GM12878 (cell line): Measurements from ENCODE around the gene SLC7A5. TPM values are rescaled to one million over a fixed set of nuclear protein-coding genes. Genes with fewer than 3 reads are reported as not detected.

Experiments used
- ATAC-seq: fragments of 200-7000 bp; cut with Tn5 transposase; 3 replicates; pipeline ENCODE4 v1.9.1; 2020; ENCODE audit warnings: mild to moderate bottlenecking, moderate library complexity
- BruUV-seq: library from RNA; stranded (reverse); fragments of 400-500 nt; replicated peaks from 2 replicates; lab custom pipeline; 2021; lab: Mats Ljungman, UMichigan
- CTCF ChIA-PET: fragments of 300-600 bp; sonication (Branson Sonifier 250); formaldehyde crosslinking; extraction: SDS; loops from one replicate; lab custom pipeline; 2021; ENCODE audit warnings: inconsistent platforms; lab: Yijun Ruan, JAX
- POLR2A ChIA-PET: fragments of 350-600 bp; formaldehyde crosslinking; extraction: SDS; loops from one replicate; lab custom pipeline; 2021; ENCODE audit warnings: inconsistent platforms; lab: Charles Lee
- RAD21 ChIA-PET: fragments of 300-600 bp; sonication (Branson Sonifier 250); formaldehyde crosslinking; loops from one replicate; lab custom pipeline; 2023; ENCODE audit warnings: antibody characterized with exemption; ENCODE audit not compliant: unreplicated experiment; lab: Charles Lee
- SMC1A ChIA-PET: fragments of 300-600 bp; sonication (Branson Sonifier 250); formaldehyde crosslinking; loops from one replicate; lab custom pipeline; 2023; ENCODE audit not compliant: unreplicated experiment, uncharacterized antibody; lab: Charles Lee
- DNase-seq: peaks from one replicate; pipeline ENCODE4 v3.0.0-alpha.2; 2011; ENCODE audit warnings: low read depth, low spot score
- FAIRE-seq: peaks from 3 replicates; lab custom pipeline; 2011; peaks lifted over from hg19 to GRCh38; lab: Jason Lieb, UNC
- H2AFZ ChIP-seq: 2 replicates; pipeline ENCODE4 v1.6.0; 2011; ENCODE audit warnings: low read depth, low read length, control low read depth; ENCODE audit not compliant: control insufficient read depth
- H3K27ac ChIP-seq: 2 replicates; pipeline ENCODE4 v1.5.1; 2011; ENCODE audit warnings: control low read depth; ENCODE audit not compliant: control insufficient read depth, insufficient read depth
- H3K27me3 ChIP-seq, 2 experiments: replicated peaks in 1 of 2; 2 replicates each; pipeline versions ENCODE4 v1.6.0 to v1.6.1; 2011; ENCODE audit warnings: low read length in 1 of 2; ENCODE audit not compliant: control insufficient read depth in 2 of 2, insufficient read depth in 2 of 2
- H3K36me3 ChIP-seq, 2 experiments: 2 replicates each; pipeline ENCODE4 v1.5.1; 2011; ENCODE audit warnings: low read length in 1 of 2; ENCODE audit not compliant: control insufficient read depth in 2 of 2, insufficient read depth in 2 of 2
- H3K4me1 ChIP-seq: 2 replicates; pipeline ENCODE4 v1.6.1; 2011; ENCODE audit warnings: mild to moderate bottlenecking, low read length, moderate library complexity, mixed read lengths; ENCODE audit not compliant: control insufficient read depth, insufficient read depth
- H3K4me2 ChIP-seq: 2 replicates; pipeline ENCODE4 v1.6.0; 2011; ENCODE audit warnings: control low read depth; ENCODE audit not compliant: control insufficient read depth, insufficient read depth
- H3K4me3 ChIP-seq: fragments of 200-600 bp; sonication (generic); 2 replicates; pipeline ENCODE4 v1.5.1; 2016
- H3K79me2 ChIP-seq: 2 replicates; pipeline ENCODE4 v1.6.0; 2011; ENCODE audit warnings: low read length; ENCODE audit not compliant: control insufficient read depth, insufficient read depth
- H3K9ac ChIP-seq: 2 replicates; pipeline ENCODE4 v1.8.0; 2011; ENCODE audit warnings: low read length, control low read depth, mixed read lengths; ENCODE audit not compliant: control insufficient read depth, insufficient read depth
- H3K9me3 ChIP-seq: replicated peaks from 3 replicates; pipeline ENCODE4 v1.5.1; 2011; ENCODE audit warnings: mild to moderate bottlenecking, low read length; ENCODE audit not compliant: control insufficient read depth, insufficient read depth
- H4K20me1 ChIP-seq: 2 replicates; pipeline ENCODE4 v1.6.0; 2011; ENCODE audit not compliant: control insufficient read depth, insufficient read depth
- BACH1 ChIP-seq: fragments of 450-650 bp; IDR thresholded peaks from 2 replicates; pipeline ENCODE4 v1.6.1; 2017; ENCODE audit warnings: mild to moderate bottlenecking, borderline replicate concordance
- CBFB ChIP-seq: IDR thresholded peaks from 2 replicates; pipeline ENCODE4 v1.6.1; 2016; ENCODE audit warnings: antibody characterized with exemption, low read depth
- CHD1 ChIP-seq: IDR thresholded peaks from 2 replicates; pipeline ENCODE4 v1.6.1; 2012; ENCODE audit warnings: low read depth, low read length, improper control_type of control experiment
- NR2F1 ChIP-seq: fragments of 450-650 bp; conservative IDR thresholded peaks from 2 replicates; pipeline ENCODE4 v1.6.1; 2017; ENCODE audit warnings: mild to moderate bottlenecking
- RBBP5 ChIP-seq: fragments of 200-600 bp; sonication (generic); conservative IDR thresholded peaks from 2 replicates; pipeline ENCODE4 v1.6.1; 2016
- RUNX3 ChIP-seq: IDR thresholded peaks from 2 replicates; pipeline ENCODE4 v1.6.1; 2012; ENCODE audit warnings: low read length, inconsistent platforms
- TCF12 ChIP-seq: IDR thresholded peaks from 2 replicates; pipeline ENCODE4 v1.6.1; 2011; ENCODE audit warnings: low read depth, mild to moderate bottlenecking, low read length
- TCF3 ChIP-seq: IDR thresholded peaks from 2 replicates; pipeline ENCODE4 v1.6.1; 2012; ENCODE audit warnings: low read depth, mild to moderate bottlenecking, low read length, borderline replicate concordance; ENCODE audit not compliant: insufficient read depth
- WGBS: methylation state at CpG from one replicate; pipeline ENCODE4 v1.1.6; 2016; ENCODE audit warnings: low lambda C conversion rate; ENCODE audit not compliant: insufficient replicate concordance, insufficient coverage; ENCODE audit errors: missing lambda C conversion rate; 5-methylcytosine and 5-hydroxymethylcytosine counted together
- in situ Hi-C: fragments of 300-500 bp; cut with MboI; formaldehyde crosslinking; loops from 9 replicates; pipeline ENCODE4 v1.14.3; 2018; ENCODE audit warnings: mixed read lengths
- intact Hi-C: fragments of 100-400 bp; cut with micrococcal nuclease; formaldehyde crosslinking; loops from one replicate; pipeline ENCODE4 v1.14.2; 2022; ENCODE audit not compliant: unreplicated experiment
- polyA plus RNA-seq, 11 experiments: library from polyadenylated mRNA; depleted of rRNA in 4 of 11; unstranded in 6 of 11; stranded (reverse) in 5 of 11; fragments of >200 nt; fragmentation: Nextera tagmentation in 4 of 11; fragmentation: Illumina TruSeq in 1 of 11; extraction: Ambion mirVana in 4 of 11; extraction: Trizol in 1 of 11; gene quantifications; 1 replicate in 1 of 11; 2 replicates in 10 of 11; pipeline versions ENCODE4 v1.2.1 to v1.2.3, GENCODE V29; 2011 to 2016; ENCODE audit warnings: inconsistent platforms in 2 of 11, missing spikeins in 2 of 11, low read depth in 1 of 11
- total RNA-seq, 4 experiments: library from RNA; depleted of rRNA in 3 of 4; stranded (reverse); fragments of >200 nt in 3 of 4; fragmentation: Illumina TruSeq in 1 of 4; extraction: Trizol in 1 of 4; gene quantifications; 2 replicates each; pipeline versions ENCODE4 v1.2.1 to v1.2.3, GENCODE V29; 2013 to 2021
- TF ChIP-seq, protein P1 (sequence below): fragments of 450-650 bp; formaldehyde crosslinking; IDR thresholded peaks from 2 replicates; pipeline ENCODE4 v1.4.0; 2020; ENCODE audit warnings: mild to moderate bottlenecking, moderate library complexity

Gene SLC7A5
- total and polyA plus RNA-seq, 10 of the 15 experiments (the other 5 are each of a cell fraction or from before 2014, with no cell fraction given), result 2.3 to 101 (median 35.8) TPM

DNA sequence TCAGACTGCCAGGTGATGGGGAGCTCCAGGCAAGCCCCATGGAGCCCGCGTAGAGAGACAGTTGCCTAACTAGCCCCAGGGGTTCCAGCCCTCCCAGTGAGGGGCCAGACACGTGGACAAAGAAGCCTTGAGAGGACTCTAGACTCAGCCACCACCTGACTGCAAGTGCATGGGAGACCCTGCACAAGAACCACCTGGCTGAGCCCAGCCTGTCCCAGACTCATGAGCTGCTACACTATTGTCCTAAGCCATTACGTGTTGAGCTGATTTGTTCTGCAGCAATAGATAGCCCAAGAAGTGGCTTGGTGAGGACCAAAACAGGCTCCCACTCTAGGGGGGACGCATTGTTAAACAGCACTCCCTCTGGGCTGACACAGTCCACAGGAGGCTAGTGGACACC lies 65.9 kb downstream of the SLC7A5 start (continued):
- TF ChIP-seq CHD1, result no peak
- TF ChIP-seq, all 136 proteins: peak for 0

DNA sequence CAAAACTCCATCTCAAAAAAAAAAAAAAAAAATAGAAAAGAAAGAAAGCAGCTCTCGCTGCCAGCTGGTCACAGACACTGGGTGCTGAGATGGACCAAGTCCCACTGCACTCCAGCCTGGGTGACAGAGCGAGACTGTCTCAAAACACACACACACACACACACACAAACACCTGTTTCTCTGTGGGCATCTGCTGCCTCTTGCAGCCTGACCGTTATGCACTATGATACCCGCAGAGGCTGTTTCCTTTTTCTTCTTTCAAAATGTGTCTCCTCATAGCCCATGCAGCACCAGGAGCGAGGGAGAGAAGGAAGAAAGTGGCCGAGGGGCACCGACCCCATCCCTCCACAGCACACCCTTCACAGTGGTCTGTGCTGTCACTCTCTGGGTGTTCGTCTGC lies 66.6 kb downstream of the SLC7A5 start:
- no peaks in the 10 kb centered on the region for H4K20me1 ChIP-seq
- WGBS, result 17% methylated on average over 7 of the region's 8 CpGs
- H3K4me1 ChIP-seq, result peaks cover 26% of the 10 kb centered on the region
- H3K27ac ChIP-seq, result no peak overlapping the region
- in situ Hi-C loops (no loop called here), intact Hi-C loops (no loop called here)
- H3K79me2 ChIP-seq, result no peaks in the 10 kb centered on the region
- H3K4me3 ChIP-seq, result no peak overlapping the region
- H3K9me3 ChIP-seq, result no peaks in the 10 kb centered on the region
- CTCF ChIA-PET, result interaction anchor here (0.8 kb wide), 1 partner anchor 48 kb away, joined by 3 read pairs; no protein-coding TSS in a partner anchor
- no peak overlapping the region for H2AFZ ChIP-seq
- no peak overlapping the region for H3K9ac ChIP-seq
- H3K36me3 ChIP-seq, result no peaks in the 10 kb centered on the region
- no TSS peak for BruUV-seq
- POLR2A ChIA-PET, result no interaction called here
- FAIRE-seq, result no peak
- ATAC-seq, result no peak
- H3K27me3 ChIP-seq, result no peaks in the 10 kb centered on the region
- SMC1A ChIA-PET, result interaction anchor here (1.4 kb wide), 1 partner anchor 22 kb away, joined by 5 read pairs; no protein-coding TSS in a partner anchor
- RAD21 ChIA-PET, result interaction anchor here (8.3 kb wide), 1 partner anchor 22 kb away, joined by 138 read pairs; no protein-coding TSS in a partner anchor
- peak overlapping the region; percentile 30; the same call in 1 of the 2 replicates for H3K4me2 ChIP-seq
- no peak for DNase-seq
- TF ChIP-seq, protein P1, sequence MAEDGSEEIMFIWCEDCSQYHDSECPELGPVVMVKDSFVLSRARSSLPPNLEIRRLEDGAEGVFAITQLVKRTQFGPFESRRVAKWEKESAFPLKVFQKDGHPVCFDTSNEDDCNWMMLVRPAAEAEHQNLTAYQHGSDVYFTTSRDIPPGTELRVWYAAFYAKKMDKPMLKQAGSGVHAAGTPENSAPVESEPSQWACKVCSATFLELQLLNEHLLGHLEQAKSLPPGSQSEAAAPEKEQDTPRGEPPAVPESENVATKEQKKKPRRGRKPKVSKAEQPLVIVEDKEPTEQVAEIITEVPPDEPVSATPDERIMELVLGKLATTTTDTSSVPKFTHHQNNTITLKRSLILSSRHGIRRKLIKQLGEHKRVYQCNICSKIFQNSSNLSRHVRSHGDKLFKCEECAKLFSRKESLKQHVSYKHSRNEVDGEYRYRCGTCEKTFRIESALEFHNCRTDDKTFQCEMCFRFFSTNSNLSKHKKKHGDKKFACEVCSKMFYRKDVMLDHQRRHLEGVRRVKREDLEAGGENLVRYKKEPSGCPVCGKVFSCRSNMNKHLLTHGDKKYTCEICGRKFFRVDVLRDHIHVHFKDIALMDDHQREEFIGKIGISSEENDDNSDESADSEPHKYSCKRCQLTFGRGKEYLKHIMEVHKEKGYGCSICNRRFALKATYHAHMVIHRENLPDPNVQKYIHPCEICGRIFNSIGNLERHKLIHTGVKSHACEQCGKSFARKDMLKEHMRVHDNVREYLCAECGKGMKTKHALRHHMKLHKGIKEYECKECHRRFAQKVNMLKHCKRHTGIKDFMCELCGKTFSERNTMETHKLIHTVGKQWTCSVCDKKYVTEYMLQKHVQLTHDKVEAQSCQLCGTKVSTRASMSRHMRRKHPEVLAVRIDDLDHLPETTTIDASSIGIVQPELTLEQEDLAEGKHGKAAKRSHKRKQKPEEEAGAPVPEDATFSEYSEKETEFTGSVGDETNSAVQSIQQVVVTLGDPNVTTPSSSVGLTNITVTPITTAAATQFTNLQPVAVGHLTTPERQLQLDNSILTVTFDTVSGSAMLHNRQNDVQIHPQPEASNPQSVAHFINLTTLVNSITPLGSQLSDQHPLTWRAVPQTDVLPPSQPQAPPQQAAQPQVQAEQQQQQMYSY (CRISPR knock-in tag), result no peak
- TF ChIP-seq RUNX3 (peak; percentile 14; the same call in 1 of the 2 replicates), RBBP5 (no peak), CBFB (no peak), NR2F1 (no peak), TCF12 (no peak), TCF3 (peak; percentile 81; the same call in 1 of the 2 replicates), BACH1 (no peak)
